PFSK-1 (cell line): ENCODE measurements around the gene CGB1.

Source experiments
- POLR2AphosphoS5 ChIP-seq: IDR thresholded peaks from 2 replicates; pipeline ENCODE4 v1.6.1; 2012; ENCODE audit warnings: low read depth, mild to moderate bottlenecking, control low read depth, low read length, moderate library complexity
- SIN3A ChIP-seq: IDR thresholded peaks from 2 replicates; pipeline ENCODE4 v1.6.1; 2012; ENCODE audit warnings: mild to moderate bottlenecking, low read length, moderate library complexity, borderline replicate concordance; ENCODE audit not compliant: insufficient read depth
- TF ChIP-seq, protein P1 (sequence below), 2 experiments: IDR thresholded peaks; 2 replicates each; pipeline versions ENCODE4 v1.6.1 to v1.8.0; 2011 to 2012; ENCODE audit warnings: low read depth in 2 of 2, low read length in 2 of 2, control low read depth in 1 of 2, inconsistent platforms in 1 of 2, mild to moderate bottlenecking in 1 of 2, moderate library complexity in 1 of 2; ENCODE audit not compliant: insufficient read depth in 1 of 2

DNA sequence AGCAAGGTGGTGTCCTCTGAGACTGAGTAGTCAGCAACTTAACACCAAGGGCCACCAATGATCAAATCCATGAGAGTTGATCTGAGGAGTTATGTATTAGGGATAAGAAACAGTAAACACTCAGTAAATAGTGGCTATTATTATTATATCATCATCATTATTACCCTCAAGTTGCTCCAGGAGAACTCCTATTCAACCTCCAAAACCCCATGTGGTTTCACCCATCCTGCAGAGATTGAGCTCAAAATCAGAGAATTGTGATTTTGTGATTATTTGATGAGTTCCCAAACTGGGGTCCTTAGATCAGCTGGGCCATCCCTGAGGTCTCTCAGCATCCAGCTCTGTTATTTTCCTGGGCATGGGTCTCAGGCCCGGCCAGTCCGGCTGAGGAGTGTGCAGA, 24.3 kb upstream of the CGB1 start:
- TF ChIP-seq, protein P1, sequence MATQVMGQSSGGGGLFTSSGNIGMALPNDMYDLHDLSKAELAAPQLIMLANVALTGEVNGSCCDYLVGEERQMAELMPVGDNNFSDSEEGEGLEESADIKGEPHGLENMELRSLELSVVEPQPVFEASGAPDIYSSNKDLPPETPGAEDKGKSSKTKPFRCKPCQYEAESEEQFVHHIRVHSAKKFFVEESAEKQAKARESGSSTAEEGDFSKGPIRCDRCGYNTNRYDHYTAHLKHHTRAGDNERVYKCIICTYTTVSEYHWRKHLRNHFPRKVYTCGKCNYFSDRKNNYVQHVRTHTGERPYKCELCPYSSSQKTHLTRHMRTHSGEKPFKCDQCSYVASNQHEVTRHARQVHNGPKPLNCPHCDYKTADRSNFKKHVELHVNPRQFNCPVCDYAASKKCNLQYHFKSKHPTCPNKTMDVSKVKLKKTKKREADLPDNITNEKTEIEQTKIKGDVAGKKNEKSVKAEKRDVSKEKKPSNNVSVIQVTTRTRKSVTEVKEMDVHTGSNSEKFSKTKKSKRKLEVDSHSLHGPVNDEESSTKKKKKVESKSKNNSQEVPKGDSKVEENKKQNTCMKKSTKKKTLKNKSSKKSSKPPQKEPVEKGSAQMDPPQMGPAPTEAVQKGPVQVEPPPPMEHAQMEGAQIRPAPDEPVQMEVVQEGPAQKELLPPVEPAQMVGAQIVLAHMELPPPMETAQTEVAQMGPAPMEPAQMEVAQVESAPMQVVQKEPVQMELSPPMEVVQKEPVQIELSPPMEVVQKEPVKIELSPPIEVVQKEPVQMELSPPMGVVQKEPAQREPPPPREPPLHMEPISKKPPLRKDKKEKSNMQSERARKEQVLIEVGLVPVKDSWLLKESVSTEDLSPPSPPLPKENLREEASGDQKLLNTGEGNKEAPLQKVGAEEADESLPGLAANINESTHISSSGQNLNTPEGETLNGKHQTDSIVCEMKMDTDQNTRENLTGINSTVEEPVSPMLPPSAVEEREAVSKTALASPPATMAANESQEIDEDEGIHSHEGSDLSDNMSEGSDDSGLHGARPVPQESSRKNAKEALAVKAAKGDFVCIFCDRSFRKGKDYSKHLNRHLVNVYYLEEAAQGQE (IDR thresholded peaks at IDR 0.05; ENCODE audit: insufficient read depth in 1 of 2, low read depth in 2 of 2, low read length in 2 of 2), result no peak
- TF ChIP-seq POLR2AphosphoS5 (no peak), SIN3A (no peak)
